K562 (cell line): ENCODE results near the gene ALDH1A3. TPM values are rescaled to one million over a fixed set of nuclear protein-coding genes. Genes with fewer than 3 reads are reported as not detected.

Experiments
- ATAC-seq: fragments of 200-7000 bp; cut with Tn5 transposase; 3 replicates; pipeline ENCODE4 v1.9.1; 2020; ENCODE audit warnings: moderate library complexity
- BruUV-seq: library from RNA; stranded (reverse); fragments of 400-500 nt; replicated peaks from 2 replicates; lab custom pipeline; 2021; lab: Mats Ljungman, UMichigan
- CTCF ChIA-PET: fragments of 300-600 bp; formaldehyde crosslinking; extraction: SDS; loops from one replicate; lab custom pipeline; 2021; ENCODE audit warnings: low intra/inter-chr PET ratio; lab: Yijun Ruan, JAX
- POLR2A ChIA-PET: fragments of 300-600, 350-650 bp; sonication (Branson Sonifier 250); formaldehyde crosslinking; extraction: SDS; loops from one replicate; lab custom pipeline; 2021; ENCODE audit warnings: antibody characterized with exemption, inconsistent platforms; lab: Yijun Ruan, JAX
- DNase-seq, 4 experiments: peaks; one replicate each; pipeline versions ENCODE4 v3.0.0 to v3.0.0-alpha.2; 2011 to 2018; ENCODE audit warnings: low spot score in 3 of 4, mixed read lengths in 3 of 4; ENCODE audit errors: extremely low read depth in 1 of 4
- FAIRE-seq: peaks from 2 replicates; lab custom pipeline; 2011; peaks lifted over from hg19 to GRCh38; lab: Jason Lieb, UNC
- H2AFZ ChIP-seq: 2 replicates; pipeline ENCODE4 v1.6.0; 2011; ENCODE audit warnings: low read depth, low read length, control low read depth, inconsistent platforms
- H3K27ac ChIP-seq: fragments of 200-600 bp; 3 replicates; pipeline ENCODE4 v1.8.0; 2011; ENCODE audit warnings: low read depth, mild to moderate bottlenecking, control low read depth, inconsistent platforms, low read length, moderate library complexity, mixed read lengths; ENCODE audit errors: extremely low read depth
- H3K27me3 ChIP-seq, 2 experiments: fragments of 300-600 bp in 1 of 2; 2 replicates in 1 of 2; 3 replicates in 1 of 2; pipeline versions ENCODE4 v1.6.0 to v1.8.0; 2011; ENCODE audit warnings: inconsistent platforms in 2 of 2, low read length in 2 of 2, mild to moderate bottlenecking in 1 of 2, mixed read lengths in 1 of 2, moderate library complexity in 1 of 2; ENCODE audit not compliant: control insufficient read depth in 2 of 2, insufficient read depth in 2 of 2
- H3K36me3 ChIP-seq: fragments of 300-600 bp; 3 replicates; pipeline ENCODE4 v1.8.0; 2011; ENCODE audit warnings: mild to moderate bottlenecking, low read length, inconsistent platforms; ENCODE audit not compliant: control insufficient read depth, insufficient read depth
- H3K4me1 ChIP-seq, 2 experiments: fragments of 200-600 bp in 1 of 2; replicated peaks in 1 of 2; 2 replicates in 1 of 2; 3 replicates in 1 of 2; pipeline versions ENCODE4 v1.5.1 to v1.8.0; 2011; ENCODE audit warnings: inconsistent platforms in 2 of 2, low read length in 2 of 2, mild to moderate bottlenecking in 1 of 2, mixed read lengths in 1 of 2, moderate library complexity in 1 of 2; ENCODE audit not compliant: control insufficient read depth in 2 of 2, insufficient read depth in 2 of 2
- H3K4me2 ChIP-seq: 2 replicates; pipeline ENCODE4 v1.6.1; 2011; ENCODE audit warnings: low read length, control low read depth, inconsistent platforms, mixed read lengths; ENCODE audit not compliant: insufficient read depth
- H3K4me3 ChIP-seq: fragments of 200-600 bp; sonication (generic), shearing (Covaris generic); 2 replicates; pipeline ENCODE4 v1.5.1; 2016; ENCODE audit warnings: control low read depth, inconsistent platforms
- H3K79me2 ChIP-seq: fragments of 200-600 bp; 3 replicates; pipeline ENCODE4 v1.8.0; 2011; ENCODE audit warnings: low read length, inconsistent platforms; ENCODE audit not compliant: control insufficient read depth, insufficient read depth
- H3K9ac ChIP-seq, 2 experiments: 2 replicates each; pipeline versions ENCODE4 v1.6.0 to v1.6.1; 2011; ENCODE audit warnings: low read depth in 2 of 2, low read length in 2 of 2, control low read depth in 1 of 2, inconsistent platforms in 1 of 2, mild to moderate bottlenecking in 1 of 2, mixed read lengths in 1 of 2; ENCODE audit not compliant: insufficient read depth in 1 of 2
- H3K9me1 ChIP-seq: one replicate; pipeline ENCODE4 v1.6.0; 2011; ENCODE audit warnings: inconsistent platforms, mild to moderate bottlenecking, low read length, moderate library complexity; ENCODE audit not compliant: control insufficient read depth, insufficient read depth
- H3K9me3 ChIP-seq: replicated peaks from 2 replicates; pipeline ENCODE4 v1.5.1; 2011; ENCODE audit warnings: low read depth, low read length, inconsistent platforms; ENCODE audit not compliant: control insufficient read depth, insufficient read depth
- H4K20me1 ChIP-seq: replicated peaks from 2 replicates; pipeline ENCODE4 v1.6.1; 2011; ENCODE audit warnings: low read length, inconsistent platforms, mixed read lengths; ENCODE audit not compliant: control insufficient read depth, insufficient read depth
- ETV6 ChIP-seq, 3 experiments: fragments of 150-350 bp in 1 of 3; sonication (generic) in 1 of 3; formaldehyde crosslinking in 1 of 3; IDR thresholded peaks; 2 replicates each; pipeline versions ENCODE4 v1.6.1 to v1.8.0; 2014 to 2022; ENCODE audit warnings: borderline replicate concordance in 2 of 3, low read depth in 2 of 3, antibody characterized with exemption in 1 of 3, low read length in 1 of 3, mild to moderate bottlenecking in 1 of 3, missing genetic modification reagents in 1 of 3
- HCFC1 ChIP-seq: IDR thresholded peaks from 2 replicates; pipeline ENCODE4 v1.6.1; 2012; ENCODE audit warnings: low read depth, low read length, improper control_type of control experiment
- NONO ChIP-seq, 2 experiments: fragments of 200-400 bp in 1 of 2; fragments of 450-650 bp in 1 of 2; formaldehyde crosslinking in 1 of 2; IDR thresholded peaks; 2 replicates each; pipeline ENCODE4 v1.6.1; 2017; ENCODE audit warnings: low read depth in 2 of 2, mild to moderate bottlenecking in 2 of 2, moderate library complexity in 2 of 2, low read length in 1 of 2
- YBX1 ChIP-seq: fragments of 450-650 bp; IDR thresholded peaks from 2 replicates; pipeline ENCODE4 v1.7.1; 2016; ENCODE audit warnings: mild to moderate bottlenecking
- ZNF584 ChIP-seq: fragments of 200-800 bp; sonication (Bioruptor generic); IDR thresholded peaks from 2 replicates; pipeline ENCODE4 v1.6.1; 2016; ENCODE audit warnings: low read depth, mild to moderate bottlenecking, missing genetic modification characterization, missing compliant biosample characterization
- WGBS: fragments of 100-300 bp; shearing (Covaris generic); methylation state at CpG from one replicate; pipeline ENCODE4 v1.1.6; 2016; ENCODE audit warnings: low coverage, mixed read lengths; ENCODE audit not compliant: insufficient coverage; ENCODE audit errors: missing lambda C conversion rate; 5-methylcytosine and 5-hydroxymethylcytosine counted together
- in situ Hi-C: fragments of 300-500 bp; cut with MboI; formaldehyde crosslinking; loops from 4 replicates; pipeline ENCODE4 v1.15.0; 2018; ENCODE audit warnings: inconsistent platforms, mixed read lengths
- intact Hi-C: fragments of 100-400 bp; cut with micrococcal nuclease; formaldehyde crosslinking; loops from 2 replicates; pipeline ENCODE4 v1.14.2; 2022
- polyA plus RNA-seq, 8 experiments: library from polyadenylated mRNA; depleted of rRNA in 4 of 8; stranded (reverse) in 5 of 8; unstranded in 3 of 8; fragments of >200 nt; fragmentation: Nextera tagmentation in 2 of 8; fragmentation: Illumina TruSeq in 1 of 8; extraction: Ambion mirVana in 2 of 8; extraction: Trizol in 1 of 8; gene quantifications; 2 replicates each; pipeline versions ENCODE4 v1.2.1 to v1.2.3, GENCODE V29; 2011 to 2014; ENCODE audit warnings: inconsistent platforms in 1 of 8, missing spikeins in 1 of 8
- total RNA-seq, 7 experiments: library from RNA; depleted of rRNA in 6 of 7; stranded (reverse); fragments of >200 nt in 6 of 7; fragmentation: Illumina TruSeq in 2 of 7; extraction: Trizol in 2 of 7; gene quantifications; 2 replicates each; pipeline versions ENCODE4 v1.2.1 to v1.2.3, GENCODE V29; 2011 to 2021; ENCODE audit warnings: low replicate concordance in 1 of 7
- TF ChIP-seq, protein P1 (sequence below), 2 experiments: fragments of 450-650 bp in 1 of 2; IDR thresholded peaks; 2 replicates each; pipeline ENCODE4 v1.6.1; 2011 to 2017; ENCODE audit warnings: low read depth in 2 of 2, antibody characterized with exemption in 1 of 2, borderline replicate concordance in 1 of 2, low read length in 1 of 2, mild to moderate bottlenecking in 1 of 2, mixed read lengths in 1 of 2; ENCODE audit not compliant: control insufficient read depth in 1 of 2
- TF ChIP-seq, protein P2 (sequence below): sonication (generic); formaldehyde crosslinking; IDR thresholded peaks from 2 replicates; pipeline ENCODE4 v1.8.1; 2023; ENCODE audit warnings: mild to moderate bottlenecking, missing genetic modification reagents, moderate library complexity

Gene ALDH1A3
- total and polyA plus RNA-seq, 9 of the 15 experiments (the other 6 are each of a cell fraction or from before 2014, with no cell fraction given) = 0.38 TPM; not detected in 8

DNA sequence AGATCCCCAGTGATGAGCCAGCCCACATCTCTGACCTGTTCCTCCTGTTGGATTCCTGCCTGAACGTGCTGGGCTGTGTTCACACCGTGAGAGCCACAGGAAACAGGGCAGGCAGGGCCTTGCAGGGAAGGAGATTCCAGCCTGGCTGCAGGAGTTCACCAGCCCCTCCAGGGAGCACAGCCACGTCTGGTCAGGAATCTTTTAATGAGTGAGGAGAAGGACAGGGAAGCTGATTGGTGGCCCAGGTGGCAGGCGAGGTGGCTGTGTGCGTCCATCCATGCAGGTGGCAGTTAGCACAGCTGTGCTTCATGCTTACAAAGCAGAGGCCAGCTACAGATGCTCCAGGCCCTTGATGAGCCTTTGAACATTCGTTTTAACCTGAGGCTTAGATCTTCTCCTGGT, 50.0 kb downstream of the ALDH1A3 start:
- Histone ChIP-seq H3K36me3 (no peaks in the 10 kb centered on the region), H3K27me3 (peaks cover 10 to 55% of the 10 kb centered on the region in 2 experiments), H3K4me2 (no peak overlapping the region), H3K4me3 (no peak overlapping the region), H2AFZ (no peak overlapping the region), H4K20me1 (no peaks in the 10 kb centered on the region), H3K9ac (no peak overlapping the region), H3K9me1 (no peaks in the 10 kb centered on the region), H3K9me3 (no peaks in the 10 kb centered on the region), H3K79me2 (no peaks in the 10 kb centered on the region), H3K4me1 (no peaks in the 10 kb centered on the region), H3K27ac (no peak overlapping the region)
- ChIA-PET CTCF (no interaction called here), POLR2A (interaction anchor here (0.6 to 0.7 kb wide), 2 partner anchors 66 to 337 kb away, joined by 3 read pairs; no protein-coding TSS in a partner anchor)
- in situ Hi-C loops (no loop called here), intact Hi-C loops (no loop called here)
- no TSS peak for BruUV-seq
- TF ChIP-seq ETV6 (IDR thresholded peaks at IDR 0.05; ENCODE audit: borderline replicate concordance in 1 of 2, low read depth in 2 of 2, low read length in 1 of 2) = no peak
- TF ChIP-seq ETV6 (CRISPR knock-in tag; IDR thresholded peaks at IDR 0.05; ENCODE audit: borderline replicate concordance) = no peak
- no peak for TF ChIP-seq YBX1
- no peak for TF ChIP-seq NONO (IDR thresholded peaks at IDR 0.05; ENCODE audit: low read depth in 2 of 2, low read length in 1 of 2)
- TF ChIP-seq, protein P1, sequence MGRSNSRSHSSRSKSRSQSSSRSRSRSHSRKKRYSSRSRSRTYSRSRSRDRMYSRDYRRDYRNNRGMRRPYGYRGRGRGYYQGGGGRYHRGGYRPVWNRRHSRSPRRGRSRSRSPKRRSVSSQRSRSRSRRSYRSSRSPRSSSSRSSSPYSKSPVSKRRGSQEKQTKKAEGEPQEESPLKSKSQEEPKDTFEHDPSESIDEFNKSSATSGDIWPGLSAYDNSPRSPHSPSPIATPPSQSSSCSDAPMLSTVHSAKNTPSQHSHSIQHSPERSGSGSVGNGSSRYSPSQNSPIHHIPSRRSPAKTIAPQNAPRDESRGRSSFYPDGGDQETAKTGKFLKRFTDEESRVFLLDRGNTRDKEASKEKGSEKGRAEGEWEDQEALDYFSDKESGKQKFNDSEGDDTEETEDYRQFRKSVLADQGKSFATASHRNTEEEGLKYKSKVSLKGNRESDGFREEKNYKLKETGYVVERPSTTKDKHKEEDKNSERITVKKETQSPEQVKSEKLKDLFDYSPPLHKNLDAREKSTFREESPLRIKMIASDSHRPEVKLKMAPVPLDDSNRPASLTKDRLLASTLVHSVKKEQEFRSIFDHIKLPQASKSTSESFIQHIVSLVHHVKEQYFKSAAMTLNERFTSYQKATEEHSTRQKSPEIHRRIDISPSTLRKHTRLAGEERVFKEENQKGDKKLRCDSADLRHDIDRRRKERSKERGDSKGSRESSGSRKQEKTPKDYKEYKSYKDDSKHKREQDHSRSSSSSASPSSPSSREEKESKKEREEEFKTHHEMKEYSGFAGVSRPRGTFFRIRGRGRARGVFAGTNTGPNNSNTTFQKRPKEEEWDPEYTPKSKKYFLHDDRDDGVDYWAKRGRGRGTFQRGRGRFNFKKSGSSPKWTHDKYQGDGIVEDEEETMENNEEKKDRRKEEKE (IDR thresholded peaks at IDR 0.05; ENCODE audit: borderline replicate concordance in 1 of 2, control insufficient read depth in 1 of 2, low read depth in 2 of 2, low read length in 1 of 2) = no peak
- no peak for TF ChIP-seq HCFC1
- TF ChIP-seq, protein P2, sequence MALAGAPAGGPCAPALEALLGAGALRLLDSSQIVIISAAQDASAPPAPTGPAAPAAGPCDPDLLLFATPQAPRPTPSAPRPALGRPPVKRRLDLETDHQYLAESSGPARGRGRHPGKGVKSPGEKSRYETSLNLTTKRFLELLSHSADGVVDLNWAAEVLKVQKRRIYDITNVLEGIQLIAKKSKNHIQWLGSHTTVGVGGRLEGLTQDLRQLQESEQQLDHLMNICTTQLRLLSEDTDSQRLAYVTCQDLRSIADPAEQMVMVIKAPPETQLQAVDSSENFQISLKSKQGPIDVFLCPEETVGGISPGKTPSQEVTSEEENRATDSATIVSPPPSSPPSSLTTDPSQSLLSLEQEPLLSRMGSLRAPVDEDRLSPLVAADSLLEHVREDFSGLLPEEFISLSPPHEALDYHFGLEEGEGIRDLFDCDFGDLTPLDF (CRISPR knock-in tag) = no peak
- no peak for TF ChIP-seq ZNF584 (CRISPR knock-in tag)
- ATAC-seq = no peak
- WGBS = under 1% methylated on average over 6 of the region's 6 CpGs
- no peak for FAIRE-seq
- DNase-seq = no peak
